Stimulated activated naive CD8-positive, alpha-beta T cell treated with anti-CD3 and anti-CD28 coated beads, Interleukin-15, Interleukin-2, amounts not matched to agents 100 ng/mL and 50 ng/mL, for 24 hours (primary cell): ENCODE measurements around the gene RPL10A.
A peak's percentile ranks its signal among the peaks of the same experiment; 100 is the strongest.

Experiments
- H3K27ac Mint-ChIP-seq: one replicate; pipeline ENCODE4 v1.8.0; 2021; ENCODE audit warnings: mild to moderate bottlenecking, mixed read lengths
- H3K27me3 Mint-ChIP-seq: one replicate; pipeline ENCODE4 v1.8.0; 2021; ENCODE audit warnings: mixed read lengths
- H3K36me3 Mint-ChIP-seq: one replicate; pipeline ENCODE4 v1.8.0; 2021; ENCODE audit warnings: low read depth, mixed read lengths
- H3K4me1 Mint-ChIP-seq: one replicate; pipeline ENCODE4 v1.8.0; 2021; ENCODE audit warnings: low read depth, mixed read lengths
- H3K4me3 Mint-ChIP-seq: one replicate; pipeline ENCODE4 v1.8.0; 2021; ENCODE audit warnings: mild to moderate bottlenecking, mixed read lengths
- H3K9me3 Mint-ChIP-seq: one replicate; pipeline ENCODE4 v1.8.0; 2021; ENCODE audit warnings: mixed read lengths

RPL10A gene

GRCh38 chr6:35477551-35478179 lies 9.5 kb downstream of the RPL10A start:
- Mint-ChIP-seq H3K4me1 (no peaks in the 10 kb centered on the region), H3K9me3 (no peaks in the 10 kb centered on the region), H3K27ac (no peak overlapping the region), H3K36me3 (peaks cover 3% of the 10 kb centered on the region), H3K27me3 (no peaks in the 10 kb centered on the region), H3K4me3 (no peak overlapping the region)

- H3K4me1 Mint-ChIP-seq = no peaks in the 10 kb centered on the region
- H3K4me3 Mint-ChIP-seq = no peak overlapping the region
- H3K27ac Mint-ChIP-seq = no peak overlapping the region
- H3K36me3 Mint-ChIP-seq = no peaks in the 10 kb centered on the region
- H3K27me3 Mint-ChIP-seq = no peaks in the 10 kb centered on the region
- no peaks in the 10 kb centered on the region for H3K9me3 Mint-ChIP-seq
Observed at GRCh38 chr6:35478259-35478658, 10.1 kb downstream of the RPL10A start.

- Mint-ChIP-seq H3K27ac (no peak overlapping the region), H3K4me1 (no peaks in the 10 kb centered on the region), H3K4me3 (no peak overlapping the region), H3K9me3 (no peaks in the 10 kb centered on the region), H3K36me3 (no peaks in the 10 kb centered on the region), H3K27me3 (no peaks in the 10 kb centered on the region)
Observed at GRCh38 chr6:35480176-35480575, 12.0 kb downstream of the RPL10A start.

GRCh38 chr6:35481226-35481625 lies 13.0 kb downstream of the RPL10A start:
- Mint-ChIP-seq H3K36me3 (no peaks in the 10 kb centered on the region), H3K27me3 (no peaks in the 10 kb centered on the region), H3K4me1 (no peaks in the 10 kb centered on the region), H3K9me3 (no peaks in the 10 kb centered on the region), H3K4me3 (no peak overlapping the region), H3K27ac (no peak overlapping the region)

GRCh38 chr6:35483062-35483461 lies 14.9 kb downstream of the RPL10A start:
- no peak overlapping the region for H3K27ac Mint-ChIP-seq
- H3K27me3 Mint-ChIP-seq = no peaks in the 10 kb centered on the region
- peaks cover 4% of the 10 kb centered on the region for H3K4me1 Mint-ChIP-seq
- no peaks in the 10 kb centered on the region for H3K9me3 Mint-ChIP-seq
- H3K4me3 Mint-ChIP-seq = no peak overlapping the region
- no peaks in the 10 kb centered on the region for H3K36me3 Mint-ChIP-seq

- H3K4me3 Mint-ChIP-seq = no peak overlapping the region
- H3K36me3 Mint-ChIP-seq = no peaks in the 10 kb centered on the region
- H3K4me1 Mint-ChIP-seq = peaks cover 6% of the 10 kb centered on the region
- H3K9me3 Mint-ChIP-seq = no peaks in the 10 kb centered on the region
- H3K27ac Mint-ChIP-seq = no peak overlapping the region
- no peaks in the 10 kb centered on the region for H3K27me3 Mint-ChIP-seq
Observed at GRCh38 chr6:35483490-35483889, 15.3 kb downstream of the RPL10A start.

- no peaks in the 10 kb centered on the region for H3K9me3 Mint-ChIP-seq
- no peaks in the 10 kb centered on the region for H3K27me3 Mint-ChIP-seq
- H3K4me3 Mint-ChIP-seq = no peak overlapping the region
- H3K27ac Mint-ChIP-seq = no peak overlapping the region
- H3K4me1 Mint-ChIP-seq = peaks cover 6% of the 10 kb centered on the region
- no peaks in the 10 kb centered on the region for H3K36me3 Mint-ChIP-seq
Observed at GRCh38 chr6:35483893-35484645, 15.9 kb downstream of the RPL10A start.

- Mint-ChIP-seq H3K4me3 (no peak overlapping the region), H3K27ac (no peak overlapping the region)
Observed at GRCh38 chr6:35484921-35485392, 16.8 kb downstream of the RPL10A start.

GRCh38 chr6:35485402-35485877 lies 17.2 kb downstream of the RPL10A start:
- H3K4me3 Mint-ChIP-seq = no peak overlapping the region
- no peaks in the 10 kb centered on the region for H3K27me3 Mint-ChIP-seq
- no peaks in the 10 kb centered on the region for H3K36me3 Mint-ChIP-seq
- H3K27ac Mint-ChIP-seq = no peak overlapping the region
- H3K4me1 Mint-ChIP-seq = peaks cover 6% of the 10 kb centered on the region
- H3K9me3 Mint-ChIP-seq = no peaks in the 10 kb centered on the region

More at GRCh38 chr6:35484921-35485392, 16.8 kb downstream of the RPL10A start:
- Mint-ChIP-seq H3K9me3 (no peaks in the 10 kb centered on the region), H3K36me3 (no peaks in the 10 kb centered on the region), H3K4me1 (peaks cover 6% of the 10 kb centered on the region), H3K27me3 (no peaks in the 10 kb centered on the region)

- Mint-ChIP-seq H3K4me1 (peaks cover 6% of the 10 kb centered on the region), H3K9me3 (no peaks in the 10 kb centered on the region), H3K36me3 (no peaks in the 10 kb centered on the region), H3K27ac (no peak overlapping the region), H3K4me3 (no peak overlapping the region), H3K27me3 (no peaks in the 10 kb centered on the region)
Observed at GRCh38 chr6:35486005-35486925, 18.1 kb downstream of the RPL10A start.

- Mint-ChIP-seq H3K9me3 (no peaks in the 10 kb centered on the region), H3K4me1 (peaks cover 6% of the 10 kb centered on the region), H3K27ac (peak overlapping the region; percentile 63), H3K27me3 (no peaks in the 10 kb centered on the region), H3K36me3 (no peaks in the 10 kb centered on the region), H3K4me3 (no peak overlapping the region)
Observed at GRCh38 chr6:35487658-35488516, 19.7 kb downstream of the RPL10A start.

GRCh38 chr6:35488517-35488862 lies 20.3 kb downstream of the RPL10A start:
- Mint-ChIP-seq H3K4me3 (no peak overlapping the region), H3K36me3 (no peaks in the 10 kb centered on the region), H3K4me1 (peaks cover 6% of the 10 kb centered on the region), H3K27ac (no peak overlapping the region), H3K27me3 (no peaks in the 10 kb centered on the region), H3K9me3 (no peaks in the 10 kb centered on the region)

- Mint-ChIP-seq H3K36me3 (no peaks in the 10 kb centered on the region), H3K27ac (no peak overlapping the region), H3K4me3 (no peak overlapping the region), H3K4me1 (peaks cover 9% of the 10 kb centered on the region), H3K27me3 (no peaks in the 10 kb centered on the region), H3K9me3 (no peaks in the 10 kb centered on the region)
Observed at GRCh38 chr6:35489066-35489465, 20.9 kb downstream of the RPL10A start.
